ENCODE results near the gene CTSK. TPM values are rescaled to one million over a fixed set of nuclear protein-coding genes. Genes with fewer than 3 reads are reported as not detected.

Gene CTSK
- total RNA-seq, 3 donors from 2014 or later (not counting 1 experiment from before 2014, with no cell fraction given) = 9.1 to 11.0 (median 9.1) TPM

DNA sequence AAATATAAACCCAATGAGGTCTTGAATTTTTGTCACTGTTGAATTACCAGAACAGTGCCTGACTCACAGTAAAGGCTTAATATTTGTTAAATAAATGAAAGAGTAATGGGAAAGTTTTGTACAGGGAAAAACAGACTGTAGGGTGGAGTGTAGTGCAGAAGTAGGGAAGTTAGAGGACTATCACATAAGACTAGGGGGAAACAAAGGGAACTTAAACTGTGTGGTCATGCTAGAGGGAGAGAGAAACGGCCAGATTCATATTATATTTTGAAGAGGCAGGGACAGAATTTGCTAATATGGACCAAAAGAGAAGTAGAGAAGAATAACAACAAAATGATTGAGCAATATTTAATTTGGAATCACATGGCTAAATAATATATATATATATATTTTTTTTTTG lies 14.8 kb downstream of the CTSK start:
- intact Hi-C loops (cut with micrococcal nuclease) = no loop called here
- Histone ChIP-seq H3K36me3 (ENCODE audit: control insufficient read depth, insufficient read depth, low read length) (no peaks in the 10 kb centered on the region), H3K9me3 (ENCODE audit: control insufficient read depth, insufficient read depth, low read length) (no peaks in the 10 kb centered on the region), H3K27ac (ENCODE audit: low read length) (no peak overlapping the region), H3K4me3 (ENCODE audit: low read length) (no peak overlapping the region), H3K27me3 (ENCODE audit: control insufficient read depth, insufficient read depth, low read length) (no peaks in the 10 kb centered on the region), H3K4me1 (ENCODE audit: control insufficient read depth, insufficient read depth, low read length) (peaks cover 6% of the 10 kb centered on the region)
- DNase-seq (no peak), ATAC-seq (no peak)
- peaks cover 15% of the 10 kb centered on the region for H3K36me3 Mint-ChIP-seq
- TF ChIP-seq, protein P1, sequence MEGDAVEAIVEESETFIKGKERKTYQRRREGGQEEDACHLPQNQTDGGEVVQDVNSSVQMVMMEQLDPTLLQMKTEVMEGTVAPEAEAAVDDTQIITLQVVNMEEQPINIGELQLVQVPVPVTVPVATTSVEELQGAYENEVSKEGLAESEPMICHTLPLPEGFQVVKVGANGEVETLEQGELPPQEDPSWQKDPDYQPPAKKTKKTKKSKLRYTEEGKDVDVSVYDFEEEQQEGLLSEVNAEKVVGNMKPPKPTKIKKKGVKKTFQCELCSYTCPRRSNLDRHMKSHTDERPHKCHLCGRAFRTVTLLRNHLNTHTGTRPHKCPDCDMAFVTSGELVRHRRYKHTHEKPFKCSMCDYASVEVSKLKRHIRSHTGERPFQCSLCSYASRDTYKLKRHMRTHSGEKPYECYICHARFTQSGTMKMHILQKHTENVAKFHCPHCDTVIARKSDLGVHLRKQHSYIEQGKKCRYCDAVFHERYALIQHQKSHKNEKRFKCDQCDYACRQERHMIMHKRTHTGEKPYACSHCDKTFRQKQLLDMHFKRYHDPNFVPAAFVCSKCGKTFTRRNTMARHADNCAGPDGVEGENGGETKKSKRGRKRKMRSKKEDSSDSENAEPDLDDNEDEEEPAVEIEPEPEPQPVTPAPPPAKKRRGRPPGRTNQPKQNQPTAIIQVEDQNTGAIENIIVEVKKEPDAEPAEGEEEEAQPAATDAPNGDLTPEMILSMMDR (IDR thresholded peaks at IDR 0.05) = no peak
- no peak overlapping the region for H3K27ac Mint-ChIP-seq
- no peaks in the 10 kb centered on the region for H3K9me3 Mint-ChIP-seq
- H3K4me1 Mint-ChIP-seq = no peaks in the 10 kb centered on the region
- 64% methylated on average over 1 of the region's 1 CpG for WGBS (ENCODE audit: insufficient coverage)
- no peaks in the 10 kb centered on the region for H3K27me3 Mint-ChIP-seq (ENCODE audit: low read depth in 2 of 2)
- no peak overlapping the region for H3K4me3 Mint-ChIP-seq

DNA sequence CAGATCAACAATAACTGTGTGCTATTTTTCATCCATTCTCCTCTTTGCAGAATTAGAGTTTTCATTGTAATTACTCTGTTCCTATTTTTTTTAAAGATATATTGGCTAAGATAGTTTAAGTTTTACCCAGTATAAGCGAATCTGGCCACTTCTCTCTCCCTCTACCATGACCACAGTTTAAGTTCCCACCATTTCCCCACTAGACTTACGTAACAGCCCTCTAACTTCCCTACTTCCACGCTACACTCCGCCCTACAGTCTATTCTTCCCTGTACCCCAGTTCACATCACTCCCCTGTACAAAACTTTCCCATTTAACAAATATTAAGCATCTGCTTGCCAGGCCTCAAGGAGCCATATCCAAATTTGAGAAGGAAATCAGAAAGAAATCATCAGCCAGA lies 16.5 kb downstream of the CTSK start:
- intact Hi-C loops (cut with micrococcal nuclease) = no loop called here
- no peaks in the 10 kb centered on the region for H3K9me3 Mint-ChIP-seq
- no peaks in the 10 kb centered on the region for H3K27me3 Mint-ChIP-seq (ENCODE audit: low read depth in 2 of 2)
- H3K4me1 Mint-ChIP-seq = no peaks in the 10 kb centered on the region
- no peak overlapping the region for H3K27ac Mint-ChIP-seq
- Histone ChIP-seq H3K4me3 (ENCODE audit: low read length) (no peak overlapping the region), H3K27ac (ENCODE audit: low read length) (no peak overlapping the region), H3K9me3 (ENCODE audit: control insufficient read depth, insufficient read depth, low read length) (no peaks in the 10 kb centered on the region), H3K36me3 (ENCODE audit: control insufficient read depth, insufficient read depth, low read length) (no peaks in the 10 kb centered on the region), H3K4me1 (ENCODE audit: control insufficient read depth, insufficient read depth, low read length) (peaks cover 6% of the 10 kb centered on the region), H3K27me3 (ENCODE audit: control insufficient read depth, insufficient read depth, low read length) (no peaks in the 10 kb centered on the region)
- TF ChIP-seq, protein P1 (IDR thresholded peaks at IDR 0.05) = no peak
- WGBS (ENCODE audit: insufficient coverage) = 88% methylated on average over 4 of the region's 4 CpGs
- DNase-seq (no peak), ATAC-seq (no peak)
- H3K36me3 Mint-ChIP-seq = peaks cover 8% of the 10 kb centered on the region
- no peak overlapping the region for H3K4me3 Mint-ChIP-seq

DNA sequence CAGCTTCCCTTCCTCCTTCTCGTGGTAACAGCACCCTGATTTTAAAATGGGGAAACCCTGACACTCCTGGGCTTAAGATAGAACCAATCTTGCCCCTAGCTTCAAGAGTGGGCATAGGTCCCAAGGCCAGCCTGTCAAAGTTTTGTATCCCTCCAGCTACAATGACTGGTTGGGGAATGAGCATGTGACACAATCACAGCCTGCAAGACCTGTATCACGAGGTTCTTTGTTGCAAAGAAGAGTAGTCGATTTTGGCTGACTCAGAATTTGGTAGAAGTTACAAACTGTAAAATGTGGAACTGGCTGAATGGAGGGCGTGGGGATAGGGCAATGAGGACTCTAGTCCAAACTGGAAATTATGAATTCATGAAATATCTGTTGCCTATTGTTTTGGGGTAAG lies 18.7 kb downstream of the CTSK start:
- ATAC-seq = no peak
- Histone ChIP-seq H3K36me3 (ENCODE audit: control insufficient read depth, insufficient read depth, low read length) (no peaks in the 10 kb centered on the region), H3K9me3 (ENCODE audit: control insufficient read depth, insufficient read depth, low read length) (no peaks in the 10 kb centered on the region), H3K4me1 (ENCODE audit: control insufficient read depth, insufficient read depth, low read length) (peaks cover 6% of the 10 kb centered on the region), H3K4me3 (ENCODE audit: low read length) (no peak overlapping the region), H3K27ac (ENCODE audit: low read length) (no peak overlapping the region), H3K27me3 (ENCODE audit: control insufficient read depth, insufficient read depth, low read length) (no peaks in the 10 kb centered on the region)
- H3K27me3 Mint-ChIP-seq (ENCODE audit: low read depth in 2 of 2) = no peaks in the 10 kb centered on the region
- WGBS (ENCODE audit: insufficient coverage) = 77% methylated on average over 4 of the region's 4 CpGs
- TF ChIP-seq, protein P1 (IDR thresholded peaks at IDR 0.05) = no peak
- no peaks in the 10 kb centered on the region for H3K4me1 Mint-ChIP-seq
- no peak for DNase-seq
- no peak overlapping the region for H3K27ac Mint-ChIP-seq
- H3K36me3 Mint-ChIP-seq = no peaks in the 10 kb centered on the region
- H3K9me3 Mint-ChIP-seq = no peaks in the 10 kb centered on the region
- intact Hi-C loops (cut with micrococcal nuclease) = no loop called here
- no peak overlapping the region for H3K4me3 Mint-ChIP-seq

DNA sequence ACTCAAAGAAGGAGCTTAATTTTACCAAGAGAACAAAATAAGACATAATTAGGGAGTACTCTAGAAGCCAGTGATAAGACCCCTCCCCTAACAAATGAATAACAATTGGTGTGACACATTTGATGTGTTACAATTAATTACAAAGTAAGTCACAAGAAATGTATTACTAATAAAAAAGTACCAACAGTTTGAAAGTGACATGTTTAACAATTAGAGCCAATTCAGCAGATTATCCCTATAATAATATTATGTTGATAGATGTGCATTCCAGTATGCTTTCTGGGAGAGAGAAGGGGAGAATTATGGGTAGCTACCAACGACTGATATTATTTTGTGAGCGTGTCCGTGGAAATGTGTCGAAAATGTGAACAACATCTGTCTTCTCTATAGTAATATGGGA lies 19.1 kb downstream of the CTSK start:
- H3K4me3 ChIP-seq (ENCODE audit: low read length) = no peak overlapping the region
- 96% methylated on average over 4 of the region's 4 CpGs for WGBS (ENCODE audit: insufficient coverage)
- no peak overlapping the region for H3K27ac ChIP-seq (ENCODE audit: low read length)
- no peaks in the 10 kb centered on the region for H3K27me3 ChIP-seq (ENCODE audit: control insufficient read depth, insufficient read depth, low read length)
- H3K4me1 Mint-ChIP-seq = no peaks in the 10 kb centered on the region
- no peaks in the 10 kb centered on the region for H3K9me3 ChIP-seq (ENCODE audit: control insufficient read depth, insufficient read depth, low read length)
- DNase-seq = no peak
- H3K9me3 Mint-ChIP-seq = no peaks in the 10 kb centered on the region
- no peak for ATAC-seq
- intact Hi-C loops (cut with micrococcal nuclease) = no loop called here
- H3K4me3 Mint-ChIP-seq = no peak overlapping the region
- H3K36me3 Mint-ChIP-seq = no peaks in the 10 kb centered on the region
- H3K36me3 ChIP-seq (ENCODE audit: control insufficient read depth, insufficient read depth, low read length) = no peaks in the 10 kb centered on the region
- no peak overlapping the region for H3K27ac Mint-ChIP-seq
- H3K27me3 Mint-ChIP-seq (ENCODE audit: low read depth in 2 of 2) = no peaks in the 10 kb centered on the region
- TF ChIP-seq, protein P1 (IDR thresholded peaks at IDR 0.05) = no peak
- H3K4me1 ChIP-seq (ENCODE audit: control insufficient read depth, insufficient read depth, low read length) = peaks cover 6% of the 10 kb centered on the region
